Measurements from ENCODE around the gene LAG3.
"Not testable (repeated sequence)": the region's sequence is repeated elsewhere in the genome, so short reads cannot be mapped to it uniquely, and the experiment has no call there.

Gene LAG3

DNA sequence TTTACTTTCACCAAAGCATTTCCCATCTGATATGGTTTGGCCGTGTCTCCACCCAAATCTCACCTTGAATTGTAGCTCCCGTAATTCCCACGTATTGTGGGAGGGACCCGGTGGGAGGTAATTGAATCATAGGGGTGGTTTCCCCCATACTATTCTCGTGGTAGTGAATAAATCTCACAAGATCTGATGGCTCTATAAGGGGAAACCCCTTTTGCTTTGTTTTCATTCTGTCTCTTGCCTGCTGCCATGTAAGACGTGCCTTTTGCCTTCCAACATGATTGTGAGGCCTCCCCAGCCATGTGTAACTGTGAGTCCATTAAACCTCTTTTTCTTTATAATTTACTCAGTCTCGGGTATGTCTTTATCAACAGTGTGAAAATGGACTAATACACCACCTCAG is 29.0 kb upstream of the LAG3 start:
- H3K4me3 ChIP-seq (ENCODE audit: low read length); H3K4me1 ChIP-seq (ENCODE audit: control insufficient read depth, insufficient read depth, low read length); H3K9ac ChIP-seq (ENCODE audit: low read length); H3K27ac ChIP-seq (ENCODE audit: low read depth, low read length); H3K27me3 ChIP-seq (ENCODE audit: control insufficient read depth, insufficient read depth, low read length); H3K36me3 ChIP-seq (ENCODE audit: control insufficient read depth, insufficient read depth, low read length): not testable (repeated sequence)

DNA sequence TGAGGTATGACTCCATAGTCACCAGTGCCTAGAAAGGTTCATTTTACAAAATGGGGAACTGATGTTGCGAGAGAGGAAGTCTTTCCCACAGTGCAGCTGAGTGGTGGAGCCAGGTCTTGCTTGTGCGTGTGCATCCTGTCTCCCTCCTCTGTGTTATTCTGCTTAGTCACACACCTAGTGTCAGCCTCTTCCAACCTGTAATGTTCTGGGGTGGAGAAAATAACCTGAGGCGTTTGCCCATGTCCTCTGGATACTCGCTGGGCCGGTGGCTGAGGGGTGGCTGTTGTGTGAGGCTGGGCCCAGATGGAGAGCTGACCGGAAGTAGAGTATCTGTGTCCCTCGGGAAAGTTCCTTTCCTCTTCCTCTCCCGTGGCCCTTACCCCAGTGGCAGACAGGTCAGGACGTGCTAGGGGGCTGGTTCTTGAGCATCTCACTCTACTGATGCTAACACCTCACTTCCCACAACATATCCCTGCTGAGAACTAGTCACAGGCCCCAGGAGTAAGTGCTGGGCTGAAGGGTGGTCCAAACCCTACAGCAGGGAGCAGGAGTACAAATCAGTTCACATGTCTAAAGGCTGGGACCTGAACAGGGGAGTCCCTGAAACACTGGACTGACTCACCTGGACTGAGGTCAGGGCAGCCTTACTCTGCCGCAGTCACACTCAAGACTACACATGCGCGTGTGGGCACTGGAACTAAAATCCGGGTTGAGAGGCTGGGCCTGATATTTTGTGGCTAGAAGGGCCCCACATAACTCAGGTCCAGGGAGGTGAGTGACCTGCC is 26.4 kb upstream of the LAG3 start:
- Histone ChIP-seq H3K4me3 (ENCODE audit: low read length) (no peak overlapping the region), H3K27ac (ENCODE audit: low read depth, low read length) (no peak overlapping the region), H3K4me1 (ENCODE audit: control insufficient read depth, insufficient read depth, low read length) (no peaks in the 10 kb centered on the region), H3K9ac (ENCODE audit: low read length) (no peak overlapping the region), H3K36me3 (ENCODE audit: control insufficient read depth, insufficient read depth, low read length) (peaks cover 28% of the 10 kb centered on the region), H3K27me3 (ENCODE audit: control insufficient read depth, insufficient read depth, low read length) (no peaks in the 10 kb centered on the region)

DNA sequence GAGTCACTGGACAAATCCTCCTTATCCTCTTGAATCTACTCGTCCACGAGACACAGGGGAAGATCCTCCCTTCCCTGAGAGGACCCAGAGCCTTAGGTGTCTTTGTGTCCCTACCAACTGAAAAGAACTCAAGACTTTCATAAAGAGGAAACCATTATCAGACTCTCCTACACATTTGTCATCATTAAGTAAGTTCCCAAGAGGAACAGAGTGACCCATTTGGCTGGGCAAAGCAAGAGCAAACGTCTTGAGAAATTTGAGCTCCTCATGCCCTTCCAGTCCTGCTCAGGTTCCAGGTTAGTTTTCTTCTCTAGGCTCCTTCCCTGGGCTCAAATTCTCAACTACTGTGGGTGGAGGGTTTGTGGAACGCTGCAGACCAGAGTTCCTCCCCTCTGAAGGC is 25.1 kb upstream of the LAG3 start:
- no peak overlapping the region for H3K27ac ChIP-seq (ENCODE audit: low read depth, low read length)
- no peak overlapping the region for H3K9ac ChIP-seq (ENCODE audit: low read length)
- peaks cover 37% of the 10 kb centered on the region for H3K36me3 ChIP-seq (ENCODE audit: control insufficient read depth, insufficient read depth, low read length)
- no peaks in the 10 kb centered on the region for H3K27me3 ChIP-seq (ENCODE audit: control insufficient read depth, insufficient read depth, low read length)
- peaks cover 7% of the 10 kb centered on the region for H3K4me1 ChIP-seq (ENCODE audit: control insufficient read depth, insufficient read depth, low read length)
- no peak overlapping the region for H3K4me3 ChIP-seq (ENCODE audit: low read length)

DNA sequence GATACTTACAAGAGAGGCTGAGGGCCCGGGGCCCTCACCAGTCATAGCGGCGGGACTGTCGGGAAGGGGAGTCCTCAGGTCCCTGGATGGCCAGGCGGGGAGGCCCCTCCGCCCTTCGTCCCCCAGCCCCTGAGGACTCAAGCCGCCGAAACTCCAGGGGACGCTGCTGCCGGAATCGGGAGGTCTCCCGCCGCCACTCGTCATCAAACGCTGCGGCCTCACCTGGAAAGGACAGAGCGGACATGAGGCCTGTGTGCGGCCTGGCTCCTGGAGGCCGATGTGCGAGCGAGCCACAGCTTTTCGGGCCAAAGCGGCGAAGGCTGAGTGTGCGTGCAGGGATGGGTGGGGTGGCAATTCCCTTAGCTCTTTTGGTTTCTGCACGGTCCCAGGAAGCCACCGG is 23.6 kb upstream of the LAG3 start:
- Histone ChIP-seq H3K27me3 (ENCODE audit: control insufficient read depth, insufficient read depth, low read length) (no peaks in the 10 kb centered on the region), H3K36me3 (ENCODE audit: control insufficient read depth, insufficient read depth, low read length) (peaks cover 37% of the 10 kb centered on the region), H3K4me3 (ENCODE audit: low read length) (no peak overlapping the region), H3K9ac (ENCODE audit: low read length) (no peak overlapping the region), H3K27ac (ENCODE audit: low read depth, low read length) (no peak overlapping the region), H3K4me1 (ENCODE audit: control insufficient read depth, insufficient read depth, low read length) (peaks cover 9% of the 10 kb centered on the region)

DNA sequence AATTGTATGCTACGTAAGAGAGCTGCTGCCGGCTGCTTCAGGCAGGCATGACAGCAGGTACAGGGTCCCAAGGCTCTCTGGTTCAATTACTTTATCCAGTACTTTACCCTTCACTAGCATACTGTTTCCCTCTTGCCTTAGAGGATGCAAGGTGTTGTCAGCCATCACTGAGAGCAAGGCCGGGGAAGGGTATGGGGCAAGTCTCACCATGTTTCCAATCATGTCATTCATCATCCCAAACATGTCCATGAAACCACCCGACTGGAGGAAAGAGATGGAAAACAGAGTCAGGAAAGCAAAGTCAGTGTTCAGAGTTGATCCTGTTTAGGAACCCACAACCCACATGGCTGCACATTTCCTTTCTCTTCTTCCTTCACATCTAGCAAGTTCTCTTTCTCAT is 21.8 kb upstream of the LAG3 start:
- H3K4me3 ChIP-seq (ENCODE audit: low read length): no peak overlapping the region
- H3K4me1 ChIP-seq (ENCODE audit: control insufficient read depth, insufficient read depth, low read length): peaks cover 12% of the 10 kb centered on the region
- no peak overlapping the region for H3K9ac ChIP-seq (ENCODE audit: low read length)
- no peak overlapping the region for H3K27ac ChIP-seq (ENCODE audit: low read depth, low read length)
- H3K27me3 ChIP-seq (ENCODE audit: control insufficient read depth, insufficient read depth, low read length): no peaks in the 10 kb centered on the region
- peaks cover 37% of the 10 kb centered on the region for H3K36me3 ChIP-seq (ENCODE audit: control insufficient read depth, insufficient read depth, low read length)

DNA sequence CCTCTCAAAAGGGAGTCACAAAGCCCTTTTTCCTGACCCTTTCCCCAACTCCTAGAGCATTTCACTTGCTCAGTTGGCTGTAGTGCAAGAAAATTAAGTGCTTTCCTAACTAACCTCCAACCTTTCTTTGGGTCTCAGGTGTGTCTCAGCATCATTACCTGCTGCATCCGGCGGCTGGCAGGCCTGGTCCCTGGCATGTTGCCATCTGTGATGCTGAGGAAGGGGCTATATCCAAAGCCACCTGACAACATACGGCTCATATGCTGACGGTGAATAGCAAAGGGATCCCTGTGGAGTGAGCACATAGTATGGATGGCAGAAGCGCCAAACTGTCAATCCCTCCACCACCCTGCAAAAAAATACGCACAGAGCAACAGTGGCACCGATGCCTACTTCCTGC is 20.6 kb upstream of the LAG3 start:
- H3K4me3 ChIP-seq (ENCODE audit: low read length): peak overlapping the region; percentile 92
- peak overlapping the region; percentile 99 for H3K27ac ChIP-seq (ENCODE audit: low read depth, low read length)
- H3K4me1 ChIP-seq (ENCODE audit: control insufficient read depth, insufficient read depth, low read length): peaks cover 12% of the 10 kb centered on the region
- no peaks in the 10 kb centered on the region for H3K27me3 ChIP-seq (ENCODE audit: control insufficient read depth, insufficient read depth, low read length)
- H3K9ac ChIP-seq (ENCODE audit: low read length): peak overlapping the region; percentile 92
- H3K36me3 ChIP-seq (ENCODE audit: control insufficient read depth, insufficient read depth, low read length): peaks cover 37% of the 10 kb centered on the region

DNA sequence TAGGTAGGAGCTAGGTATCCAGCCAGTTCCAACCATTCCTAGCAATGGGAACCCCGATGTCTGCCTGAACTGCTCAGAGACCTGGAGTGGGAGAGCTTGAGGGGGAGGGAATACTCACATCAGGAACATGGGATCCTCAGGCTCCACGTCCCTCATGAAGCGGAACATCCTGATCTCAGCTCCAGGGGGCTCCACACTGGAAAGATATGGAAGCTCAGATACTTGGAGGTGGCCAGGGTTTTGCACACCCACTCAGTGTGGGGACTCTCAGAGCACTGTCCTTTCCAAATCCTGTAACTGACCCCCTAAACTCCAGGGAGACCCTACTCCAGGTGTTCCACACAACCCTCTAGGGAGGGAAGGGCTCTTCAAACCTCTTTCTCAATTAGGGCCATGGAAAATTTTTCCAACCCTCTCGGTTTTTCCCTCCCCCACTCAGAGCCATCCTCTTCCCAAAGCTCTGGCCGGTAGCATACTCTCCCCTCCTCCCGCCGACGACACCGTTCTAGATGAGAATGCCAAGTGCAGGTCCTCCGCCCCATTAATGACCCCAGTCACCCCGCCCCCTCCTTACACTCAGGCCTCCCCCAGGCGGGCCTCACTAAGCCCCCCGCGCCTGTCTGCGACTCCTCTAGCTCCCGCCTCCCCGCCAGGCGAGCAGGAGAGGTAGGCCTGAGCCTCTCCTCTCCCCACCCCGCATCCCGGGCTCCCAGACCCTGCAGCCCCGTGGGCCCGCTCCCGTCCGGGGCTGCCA is 20.0 kb upstream of the LAG3 start:
- H3K4me3 ChIP-seq (ENCODE audit: low read length): peak overlapping the region; percentile 92
- H3K27ac ChIP-seq (ENCODE audit: low read depth, low read length): peak overlapping the region; percentile 99
- H3K27me3 ChIP-seq (ENCODE audit: control insufficient read depth, insufficient read depth, low read length): no peaks in the 10 kb centered on the region
- H3K9ac ChIP-seq (ENCODE audit: low read length): peak overlapping the region; percentile 92
- peaks cover 12% of the 10 kb centered on the region for H3K4me1 ChIP-seq (ENCODE audit: control insufficient read depth, insufficient read depth, low read length)
- H3K36me3 ChIP-seq (ENCODE audit: control insufficient read depth, insufficient read depth, low read length): peaks cover 36% of the 10 kb centered on the region

DNA sequence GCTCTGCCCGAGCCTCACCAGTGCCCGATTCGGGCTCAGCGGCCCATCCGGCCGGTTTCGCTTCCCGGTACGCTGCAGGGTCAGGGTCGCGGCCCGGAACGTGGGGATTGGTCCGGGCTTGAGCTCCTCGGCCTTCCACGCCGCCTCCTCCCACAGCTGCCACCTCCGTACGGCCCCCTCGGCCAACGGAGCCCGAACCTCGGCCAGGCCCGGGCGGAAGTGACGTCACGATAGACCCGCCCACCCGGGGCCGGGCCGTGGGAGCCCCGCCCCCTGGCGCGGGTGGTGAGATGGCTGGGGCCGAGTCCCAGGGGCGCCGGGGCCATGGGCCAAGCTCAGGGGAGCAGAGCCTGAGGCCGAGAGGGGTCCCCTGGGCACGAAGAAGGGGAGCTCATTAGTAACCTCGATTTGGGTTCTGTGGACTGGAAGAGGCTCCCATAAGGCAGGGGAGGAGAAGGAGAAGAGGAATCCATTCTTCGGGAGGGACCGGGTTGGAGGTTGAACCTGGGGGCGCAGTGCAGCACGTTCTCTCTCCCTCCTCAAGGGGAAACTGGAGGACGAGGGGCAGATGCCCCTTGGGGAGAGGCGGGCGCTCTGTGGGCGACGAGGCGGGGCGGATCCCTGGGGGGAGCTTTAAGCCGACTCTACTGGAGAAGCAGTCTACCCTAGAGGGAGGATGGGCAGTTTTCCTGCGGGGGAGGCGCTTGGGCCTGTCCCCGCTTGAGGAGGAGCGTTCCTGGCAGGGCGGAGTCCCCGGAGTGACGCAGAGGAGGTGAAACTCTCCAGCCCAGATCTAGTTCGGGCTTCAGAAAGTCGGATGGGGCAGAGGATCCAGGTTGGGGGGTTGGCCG is 19.2 kb upstream of the LAG3 start, which contains the start of gene MLF2:
TSS of gene MLF2 (minus strand) at position 221 of the 851 bp plus-strand sequence. CDS start 807 bp downstream, outside the sequence.
- H3K27me3 ChIP-seq (ENCODE audit: control insufficient read depth, insufficient read depth, low read length): no peaks in the 10 kb centered on the region
- H3K27ac ChIP-seq (ENCODE audit: low read depth, low read length): peak within 1 kb of the TSS; percentile 99
- H3K4me1 ChIP-seq (ENCODE audit: control insufficient read depth, insufficient read depth, low read length): peaks cover 12% of the 10 kb centered on the region
- H3K36me3 ChIP-seq (ENCODE audit: control insufficient read depth, insufficient read depth, low read length): peaks cover 29% of the 10 kb centered on the region
- H3K4me3 ChIP-seq (ENCODE audit: low read length): peak within 1 kb of the TSS; percentile 92
- peak within 1 kb of the TSS; percentile 92 for H3K9ac ChIP-seq (ENCODE audit: low read length)

DNA sequence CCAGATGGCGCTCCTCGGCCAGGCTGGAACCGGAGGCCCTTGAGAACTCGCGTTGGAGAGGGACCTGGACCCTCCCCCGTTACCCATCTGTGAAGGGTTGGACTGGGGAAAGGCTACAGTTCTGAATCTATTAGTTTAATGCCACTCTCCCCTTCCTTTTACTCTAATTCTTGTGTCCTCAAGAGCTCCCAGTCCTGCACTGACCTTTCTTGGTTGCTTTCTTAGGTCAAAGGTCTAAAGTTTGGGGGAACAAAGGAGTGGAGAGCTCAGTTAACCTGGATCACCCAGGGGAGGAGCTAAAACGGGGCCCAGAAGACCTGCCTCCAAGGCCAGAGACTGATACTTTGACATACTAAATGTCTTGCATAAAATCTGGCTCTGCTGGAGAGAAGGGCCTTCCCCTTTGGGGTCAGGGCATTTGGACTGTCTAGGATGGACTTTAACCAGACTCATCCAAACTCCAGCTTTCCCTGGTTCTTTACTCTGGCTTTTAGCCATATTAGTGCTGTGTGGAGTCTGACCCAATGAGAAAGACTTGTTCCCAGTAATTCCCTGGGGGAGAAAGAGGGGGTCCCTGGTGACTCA is 18.5 kb upstream of the LAG3 start:
- peak overlapping the region; percentile 17 for H3K4me3 ChIP-seq (ENCODE audit: low read length)
- peaks cover 28% of the 10 kb centered on the region for H3K36me3 ChIP-seq (ENCODE audit: control insufficient read depth, insufficient read depth, low read length)
- no peak overlapping the region for H3K9ac ChIP-seq (ENCODE audit: low read length)
- H3K4me1 ChIP-seq (ENCODE audit: control insufficient read depth, insufficient read depth, low read length): peaks cover 12% of the 10 kb centered on the region
- peak overlapping the region; percentile 99 for H3K27ac ChIP-seq (ENCODE audit: low read depth, low read length)
- no peaks in the 10 kb centered on the region for H3K27me3 ChIP-seq (ENCODE audit: control insufficient read depth, insufficient read depth, low read length)

DNA sequence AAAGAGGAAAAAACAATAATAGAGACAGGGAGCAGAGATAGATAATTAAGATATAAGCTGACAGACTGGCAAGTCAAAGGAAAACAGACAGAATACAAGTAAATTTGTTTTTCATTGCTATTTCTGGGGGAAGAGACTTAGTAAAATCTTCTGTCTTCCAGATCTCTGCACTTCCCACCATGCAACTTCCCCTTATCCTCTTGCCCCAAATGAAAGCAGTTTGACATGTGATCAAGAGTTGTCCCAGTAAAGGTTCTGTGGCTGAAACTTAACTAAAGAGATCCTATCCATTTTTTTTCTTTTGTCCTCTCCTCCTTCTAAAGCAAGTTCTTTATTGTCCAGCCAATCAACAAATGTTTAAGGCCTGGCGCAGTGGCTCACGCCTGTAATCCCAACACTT is 17.9 kb upstream of the LAG3 start:
- no peaks in the 10 kb centered on the region for H3K27me3 ChIP-seq (ENCODE audit: control insufficient read depth, insufficient read depth, low read length)
- H3K36me3 ChIP-seq (ENCODE audit: control insufficient read depth, insufficient read depth, low read length): peaks cover 22% of the 10 kb centered on the region
- no peak overlapping the region for H3K27ac ChIP-seq (ENCODE audit: low read depth, low read length)
- H3K4me1 ChIP-seq (ENCODE audit: control insufficient read depth, insufficient read depth, low read length): peaks cover 12% of the 10 kb centered on the region
- H3K4me3 ChIP-seq (ENCODE audit: low read length): no peak overlapping the region
- no peak overlapping the region for H3K9ac ChIP-seq (ENCODE audit: low read length)

DNA sequence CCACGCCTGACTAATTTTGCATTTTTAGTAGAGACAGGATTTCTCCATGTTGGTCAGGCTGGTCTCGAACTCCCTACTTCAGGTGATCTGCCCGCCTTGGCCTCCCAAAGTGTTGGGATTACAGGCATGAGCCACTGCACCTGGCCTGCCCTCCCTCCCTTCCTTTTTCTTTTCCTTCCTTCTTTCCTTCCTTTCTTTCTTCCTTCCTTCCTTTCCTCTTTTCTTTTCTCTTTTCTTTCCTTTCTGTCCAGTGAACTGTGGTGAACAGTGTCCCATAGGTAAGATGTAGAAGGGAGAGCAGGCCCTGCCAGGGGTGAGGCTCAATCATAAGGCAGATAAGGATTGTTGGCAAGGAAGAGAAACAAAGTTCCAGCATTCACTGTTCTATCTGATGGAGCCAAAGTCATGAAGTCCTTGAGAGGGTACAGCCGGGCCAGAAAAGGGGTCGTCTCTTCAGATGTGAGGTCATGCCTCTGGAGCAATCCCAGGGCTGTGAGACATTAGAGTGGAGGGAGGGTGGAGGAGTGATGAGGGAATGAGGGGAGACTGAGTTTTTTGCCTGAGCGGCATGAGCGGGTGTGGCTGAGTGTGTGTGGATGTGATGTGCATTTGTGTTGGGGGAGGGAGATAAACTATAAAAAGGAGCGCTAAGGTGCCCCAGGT is 15.2 kb upstream of the LAG3 start:
- H3K36me3 ChIP-seq (ENCODE audit: control insufficient read depth, insufficient read depth, low read length): no peaks in the 10 kb centered on the region
- no peak overlapping the region for H3K9ac ChIP-seq (ENCODE audit: low read length)
- H3K4me1 ChIP-seq (ENCODE audit: control insufficient read depth, insufficient read depth, low read length): peaks cover 5% of the 10 kb centered on the region
- H3K27ac ChIP-seq (ENCODE audit: low read depth, low read length): no peak overlapping the region
- no peak overlapping the region for H3K4me3 ChIP-seq (ENCODE audit: low read length)
- no peaks in the 10 kb centered on the region for H3K27me3 ChIP-seq (ENCODE audit: control insufficient read depth, insufficient read depth, low read length)
